ENCODE data around the gene PANK2. TPM values are rescaled to one million over a fixed set of nuclear protein-coding genes. Genes with fewer than 3 reads are reported as not detected.
"Not testable (repeated sequence)": the region's sequence is repeated elsewhere in the genome, so short reads cannot be mapped to it uniquely, and the experiment has no call there.

Gene PANK2
- total RNA-seq, 1 donor from 2014 or later: 16.6 TPM

DNA sequence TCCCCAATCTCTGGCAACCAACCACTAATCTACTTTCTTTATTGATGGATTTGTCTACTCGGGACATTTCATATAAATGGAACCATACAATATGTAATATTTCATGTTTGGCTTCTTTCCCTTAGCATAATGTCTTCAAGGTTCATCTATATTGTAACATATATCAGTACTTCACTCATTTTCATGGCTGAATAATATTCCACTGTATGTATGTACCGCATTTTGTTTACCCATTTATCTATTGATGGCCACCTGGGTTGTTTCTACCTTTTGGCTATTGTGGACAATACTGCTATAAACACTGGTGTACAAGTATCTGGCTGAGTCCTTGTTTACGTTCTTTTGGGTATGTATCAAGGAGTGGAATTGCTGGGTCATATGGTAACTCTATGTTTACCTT lies 48.4 kb downstream of the PANK2 start:
- intact Hi-C loops (cut with DNase I): loop anchor here (5.0 kb wide), 1 partner anchor 80 kb away; the partner anchor contains the start of gene RNF24
- DNase-seq (ENCODE audit: missing footprints) (no peak), ATAC-seq (no peak)

- intact Hi-C loops (cut with DNase I): no loop called here
- DNase-seq (ENCODE audit: missing footprints) (no peak), ATAC-seq (no peak)
Measured at GRCh38 chr20:3940905-3941304, 51.7 kb downstream of the PANK2 start.

DNA sequence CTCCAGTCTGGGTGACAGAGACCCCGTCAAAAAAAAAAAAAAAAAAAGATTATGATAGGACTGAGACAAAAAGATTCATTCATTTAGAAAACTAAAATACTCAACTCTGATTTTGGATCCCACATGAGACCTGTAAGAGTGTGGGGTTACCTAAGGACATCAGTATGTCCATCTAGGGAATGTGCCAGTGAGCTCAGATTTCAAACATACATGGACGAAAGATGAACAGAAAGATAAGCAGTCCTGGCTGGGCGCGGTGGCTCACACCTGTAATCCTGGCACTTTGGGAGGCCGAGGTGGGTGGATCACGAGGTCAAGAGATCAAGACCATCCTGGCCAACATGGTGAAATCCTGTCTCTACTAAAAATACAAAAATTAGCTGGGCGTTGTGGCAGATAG lies 57.5 kb downstream of the PANK2 start:
- DNase-seq (ENCODE audit: missing footprints); intact Hi-C loops (cut with DNase I); ATAC-seq: not testable (repeated sequence)

GRCh38 chr20:3964719-3965118 lies 75.5 kb downstream of the PANK2 start:
- no peak for DNase-seq (ENCODE audit: missing footprints)
- intact Hi-C loops (cut with DNase I): no loop called here

GRCh38 chr20:3966571-3966970 lies 77.4 kb downstream of the PANK2 start:
- DNase-seq (ENCODE audit: missing footprints) (no peak), ATAC-seq (no peak)
- intact Hi-C loops (cut with DNase I): no loop called here

More at GRCh38 chr20:3964719-3965118, 75.5 kb downstream of the PANK2 start:
- ATAC-seq: no peak

DNA sequence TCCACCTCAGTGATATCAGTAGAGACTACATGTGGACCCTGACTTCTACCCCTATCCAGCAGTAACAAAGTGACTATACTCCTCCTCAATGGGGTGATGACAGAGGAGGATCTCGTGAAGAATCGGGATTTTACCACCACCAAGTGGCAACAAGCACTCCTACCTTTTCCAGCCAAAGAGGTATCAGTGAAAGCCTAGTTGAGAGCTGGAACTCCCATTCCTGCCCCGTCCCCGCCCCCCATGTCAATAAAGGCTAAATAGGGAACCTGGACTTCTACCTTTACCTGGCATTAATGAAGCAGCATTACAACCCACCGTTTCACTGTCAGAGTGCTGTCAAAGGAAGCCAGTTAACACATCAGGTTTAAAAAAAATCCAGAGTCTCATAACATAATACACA lies 80.8 kb downstream of the PANK2 start:
- ATAC-seq (no peak), DNase-seq (ENCODE audit: missing footprints) (no peak)
- intact Hi-C loops (cut with DNase I): no loop called here

GRCh38 chr20:3971145-3971544 lies 82.0 kb downstream of the PANK2 start:
- intact Hi-C loops (cut with DNase I): no loop called here
- DNase-seq (ENCODE audit: missing footprints) (no peak), ATAC-seq (no peak)

DNA sequence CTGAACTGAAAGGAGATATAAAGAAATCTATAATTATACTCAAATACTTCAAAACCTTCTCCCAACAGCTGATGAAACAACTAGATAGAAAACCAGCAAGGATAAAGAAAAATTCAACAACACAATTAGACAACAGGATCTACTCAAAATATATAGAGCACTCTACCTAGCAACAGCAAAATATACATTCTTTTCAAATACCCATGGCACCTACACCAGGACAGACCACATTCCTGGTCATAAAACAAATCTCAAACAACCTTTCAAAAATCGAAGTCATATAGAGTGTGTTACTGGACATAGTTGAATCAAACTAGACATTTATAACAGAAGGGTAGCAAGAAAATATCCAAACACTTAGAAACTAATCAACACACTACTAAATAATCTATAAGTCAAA lies 83.0 kb downstream of the PANK2 start:
- no peak for ATAC-seq
- intact Hi-C loops (cut with DNase I): no loop called here
- no peak for DNase-seq (ENCODE audit: missing footprints)

GRCh38 chr20:3972631-3973030 lies 83.4 kb downstream of the PANK2 start:
- ATAC-seq; intact Hi-C loops (cut with DNase I); DNase-seq (ENCODE audit: missing footprints): not testable (repeated sequence)

GRCh38 chr20:3973705-3974104 lies 84.5 kb downstream of the PANK2 start:
- DNase-seq (ENCODE audit: missing footprints): no peak
- no peak for ATAC-seq
- intact Hi-C loops (cut with DNase I): no loop called here

GRCh38 chr20:3976511-3976910 lies 87.3 kb downstream of the PANK2 start:
- ATAC-seq (no peak), DNase-seq (ENCODE audit: missing footprints) (no peak)
- intact Hi-C loops (cut with DNase I): no loop called here

Small RNA genes lying within 50 kb of the gene (microRNA-seq; reads per million reads assigned to microRNA genes)
- not detected for gene MIR103A2
- not detected for gene MIR103B2

Other genes starting within 250 kb of the PANK2 start
- gene GFRA4, start 226.0 kb upstream of the PANK2 start, total RNA-seq: not detected
- gene ADAM33, start 207.4 kb upstream of the PANK2 start, total RNA-seq: 13.4 TPM
- 9.5 TPM for gene SIGLEC1, start 176.8 kb upstream of the PANK2 start, total RNA-seq
- gene HSPA12B, start 156.7 kb upstream of the PANK2 start, total RNA-seq: 17.5 TPM
- 14.6 TPM for gene ADISSP, start 121.6 kb upstream of the PANK2 start, total RNA-seq
- gene SPEF1, start 107.9 kb upstream of the PANK2 start, total RNA-seq: 0.14 TPM
- 68.2 TPM for gene CENPB, start 102.6 kb upstream of the PANK2 start, total RNA-seq
- 10.1 TPM for gene CDC25B, start 93.1 kb upstream of the PANK2 start, total RNA-seq
- 9.8 TPM for gene AP5S1, start 68.8 kb upstream of the PANK2 start, total RNA-seq
- gene MAVS, start 42.6 kb upstream of the PANK2 start, total RNA-seq: 35.0 TPM
- gene RNF24, start 126.2 kb downstream of the PANK2 start, total RNA-seq: 7.4 TPM

Measured in Right ventricle myocardium inferior (tissue), 1 donor.